ENCODE data around the gene PDE1A. TPM values are rescaled to one million over a fixed set of nuclear protein-coding genes. Genes with fewer than 3 reads are reported as not detected.

The PDE1A gene
- total RNA-seq, 1 donor: 42.0 TPM

GRCh38 chr2:182267971-182268370 lies 158.9 kb downstream of the PDE1A start:
- no peaks in the 10 kb centered on the region for H3K79me2 ChIP-seq (ENCODE audit: insufficient read depth, low read length)
- H3K4me3 ChIP-seq (ENCODE audit: insufficient read depth, low read length): no peak overlapping the region
- H2AFZ ChIP-seq (ENCODE audit: low read length): no peak overlapping the region
- H3K27ac ChIP-seq (ENCODE audit: low read depth, low read length): no peak overlapping the region
- H3K4me2 ChIP-seq (ENCODE audit: insufficient read depth, low read length): no peak overlapping the region
- no peaks in the 10 kb centered on the region for H3K27me3 ChIP-seq (ENCODE audit: insufficient read depth, low read length)
- DNase-seq (ENCODE audit: insufficient read length, low spot score, missing footprints): no peak
- no peaks in the 10 kb centered on the region for H3K36me3 ChIP-seq (ENCODE audit: insufficient read depth, low read length)
- H3K4me1 ChIP-seq (ENCODE audit: insufficient read depth, low read length): no peaks in the 10 kb centered on the region
- no peaks in the 10 kb centered on the region for H3K9me3 ChIP-seq (ENCODE audit: low read depth, low read length)
- H4K20me1 ChIP-seq (ENCODE audit: insufficient read depth, low read length): no peaks in the 10 kb centered on the region
- TF ChIP-seq CTCF (IDR thresholded peaks at IDR 0.05; ENCODE audit: extremely low read depth, low read depth, low read length): no peak

- no peak overlapping the region for H3K27ac ChIP-seq (ENCODE audit: low read depth, low read length)
- H3K27me3 ChIP-seq (ENCODE audit: insufficient read depth, low read length): no peaks in the 10 kb centered on the region
- H4K20me1 ChIP-seq (ENCODE audit: insufficient read depth, low read length): no peaks in the 10 kb centered on the region
- DNase-seq (ENCODE audit: insufficient read length, low spot score, missing footprints): no peak
- no peaks in the 10 kb centered on the region for H3K9me3 ChIP-seq (ENCODE audit: low read depth, low read length)
- no peak overlapping the region for H3K4me3 ChIP-seq (ENCODE audit: insufficient read depth, low read length)
- no peaks in the 10 kb centered on the region for H3K36me3 ChIP-seq (ENCODE audit: insufficient read depth, low read length)
- no peak for TF ChIP-seq CTCF (IDR thresholded peaks at IDR 0.05; ENCODE audit: extremely low read depth, low read depth, low read length)
- H2AFZ ChIP-seq (ENCODE audit: low read length): no peak overlapping the region
- no peak overlapping the region for H3K4me2 ChIP-seq (ENCODE audit: insufficient read depth, low read length)
- no peaks in the 10 kb centered on the region for H3K79me2 ChIP-seq (ENCODE audit: insufficient read depth, low read length)
- no peaks in the 10 kb centered on the region for H3K4me1 ChIP-seq (ENCODE audit: insufficient read depth, low read length)
These were observed 159.9 kb downstream of the PDE1A start for GRCh38 chr2:182266909-182267308.

GRCh38 chr2:182265718-182266117 lies 161.1 kb downstream of the PDE1A start:
- Histone ChIP-seq H3K79me2 (ENCODE audit: insufficient read depth, low read length) (no peaks in the 10 kb centered on the region), H3K4me3 (ENCODE audit: insufficient read depth, low read length) (no peak overlapping the region), H3K9me3 (ENCODE audit: low read depth, low read length) (no peaks in the 10 kb centered on the region), H4K20me1 (ENCODE audit: insufficient read depth, low read length) (no peaks in the 10 kb centered on the region), H3K36me3 (ENCODE audit: insufficient read depth, low read length) (no peaks in the 10 kb centered on the region), H3K27me3 (ENCODE audit: insufficient read depth, low read length) (no peaks in the 10 kb centered on the region), H3K27ac (ENCODE audit: low read depth, low read length) (no peak overlapping the region), H3K4me1 (ENCODE audit: insufficient read depth, low read length) (no peaks in the 10 kb centered on the region), H3K4me2 (ENCODE audit: insufficient read depth, low read length) (no peak overlapping the region), H2AFZ (ENCODE audit: low read length) (no peak overlapping the region)
- no peak for TF ChIP-seq CTCF (IDR thresholded peaks at IDR 0.05; ENCODE audit: extremely low read depth, low read depth, low read length)
- DNase-seq (ENCODE audit: insufficient read length, low spot score, missing footprints): no peak

DNA sequence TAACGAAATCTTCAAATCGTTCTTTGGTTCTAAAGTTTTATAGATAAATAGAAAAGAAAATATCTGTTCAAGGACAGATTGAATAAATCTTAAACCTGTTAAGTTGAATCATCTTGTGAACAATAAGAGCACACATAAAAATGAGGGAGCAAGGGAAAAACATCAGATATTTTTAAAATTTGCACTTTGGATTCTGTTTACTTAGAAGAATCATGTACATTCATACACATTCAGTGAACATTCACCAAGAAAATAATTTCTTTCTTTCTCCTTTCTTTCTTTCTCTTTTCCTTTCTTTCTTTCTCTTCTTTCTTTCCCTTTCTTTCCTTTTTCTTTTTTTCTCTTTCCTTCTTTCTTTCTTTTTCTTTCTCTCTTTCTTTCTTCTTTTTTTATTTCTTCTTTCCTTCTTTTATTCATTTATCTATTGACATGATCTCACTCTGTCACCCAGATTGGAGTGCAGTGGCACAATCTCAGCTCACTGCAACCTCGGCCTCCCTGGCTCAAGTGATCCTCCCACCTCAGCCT lies 164.9 kb downstream of the PDE1A start:
- Histone ChIP-seq H3K27me3 (ENCODE audit: insufficient read depth, low read length) (no peaks in the 10 kb centered on the region), H3K27ac (ENCODE audit: low read depth, low read length) (no peak overlapping the region), H3K4me3 (ENCODE audit: insufficient read depth, low read length) (no peak overlapping the region), H3K4me1 (ENCODE audit: insufficient read depth, low read length) (peaks cover 3% of the 10 kb centered on the region), H3K9me3 (ENCODE audit: low read depth, low read length) (no peaks in the 10 kb centered on the region), H3K4me2 (ENCODE audit: insufficient read depth, low read length) (no peak overlapping the region), H3K79me2 (ENCODE audit: insufficient read depth, low read length) (no peaks in the 10 kb centered on the region), H2AFZ (ENCODE audit: low read length) (no peak overlapping the region), H3K36me3 (ENCODE audit: insufficient read depth, low read length) (no peaks in the 10 kb centered on the region), H4K20me1 (ENCODE audit: insufficient read depth, low read length) (no peaks in the 10 kb centered on the region)
- no peak for DNase-seq (ENCODE audit: insufficient read length, low spot score, missing footprints)
- TF ChIP-seq CTCF (IDR thresholded peaks at IDR 0.05; ENCODE audit: extremely low read depth, low read depth, low read length): no peak

Measured in osteoblast (primary cell).